ENCODE data around the gene RGL2.

- TF ChIP-seq, protein P1, sequence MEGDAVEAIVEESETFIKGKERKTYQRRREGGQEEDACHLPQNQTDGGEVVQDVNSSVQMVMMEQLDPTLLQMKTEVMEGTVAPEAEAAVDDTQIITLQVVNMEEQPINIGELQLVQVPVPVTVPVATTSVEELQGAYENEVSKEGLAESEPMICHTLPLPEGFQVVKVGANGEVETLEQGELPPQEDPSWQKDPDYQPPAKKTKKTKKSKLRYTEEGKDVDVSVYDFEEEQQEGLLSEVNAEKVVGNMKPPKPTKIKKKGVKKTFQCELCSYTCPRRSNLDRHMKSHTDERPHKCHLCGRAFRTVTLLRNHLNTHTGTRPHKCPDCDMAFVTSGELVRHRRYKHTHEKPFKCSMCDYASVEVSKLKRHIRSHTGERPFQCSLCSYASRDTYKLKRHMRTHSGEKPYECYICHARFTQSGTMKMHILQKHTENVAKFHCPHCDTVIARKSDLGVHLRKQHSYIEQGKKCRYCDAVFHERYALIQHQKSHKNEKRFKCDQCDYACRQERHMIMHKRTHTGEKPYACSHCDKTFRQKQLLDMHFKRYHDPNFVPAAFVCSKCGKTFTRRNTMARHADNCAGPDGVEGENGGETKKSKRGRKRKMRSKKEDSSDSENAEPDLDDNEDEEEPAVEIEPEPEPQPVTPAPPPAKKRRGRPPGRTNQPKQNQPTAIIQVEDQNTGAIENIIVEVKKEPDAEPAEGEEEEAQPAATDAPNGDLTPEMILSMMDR (IDR thresholded peaks at IDR 0.05; ENCODE audit: low read length) = no peak
- TF ChIP-seq EZH2 (IDR thresholded peaks at IDR 0.05; ENCODE audit: borderline replicate concordance, low read length) = no peak
These were observed 47.2 kb downstream of the RGL2 start for GRCh38 chr6:33251395-33252012.

Data from OCI-LY1 (cell line).